Gastrocnemius medialis (tissue), 4 donors: ENCODE data around the gene SPC24. TPM values are rescaled to one million over a fixed set of nuclear protein-coding genes. Genes with fewer than 3 reads are reported as not detected.

Experiments used
- ATAC-seq, 2 donors: fragments of 150-250 bp; one replicate each; pipeline ENCODE4 v1.9.1; 2016
- DNase-seq, 2 donors: peaks; one replicate each; pipeline ENCODE4 v3.0.0-alpha.2; 2019
- H3K27ac ChIP-seq, 4 donors: fragments of 200-600 bp; sonication (generic); 1 replicate in 1 of 4; 2 replicates in 3 of 4; pipeline ENCODE4 v1.5.1; 2016 to 2018; ENCODE audit warnings: mild to moderate bottlenecking in 2 of 4, moderate library complexity in 1 of 4
- H3K27me3 ChIP-seq, 3 donors: fragments of 200-600 bp; sonication (generic) in 2 of 3; 1 replicate in 1 of 3; 2 replicates in 2 of 3; pipeline versions ENCODE4 v1.5.1 to v1.6.0; 2016 to 2019; ENCODE audit warnings: mild to moderate bottlenecking in 1 of 3, moderate library complexity in 1 of 3
- H3K36me3 ChIP-seq, 2 donors: fragments of 200-600 bp; sonication (generic) in 1 of 2; one replicate each; pipeline ENCODE4 v1.5.1; 2017 to 2018
- H3K4me1 ChIP-seq, 2 donors: fragments of 200-600 bp; sonication (generic) in 1 of 2; one replicate each; pipeline ENCODE4 v1.5.1; 2016 to 2017; ENCODE audit warnings: mild to moderate bottlenecking in 2 of 2
- H3K4me3 ChIP-seq, 4 donors: fragments of 200-600 bp; sonication (generic) in 3 of 4; 1 replicate in 1 of 4; 2 replicates in 3 of 4; pipeline ENCODE4 v1.5.1; 2016 to 2019; ENCODE audit warnings: mild to moderate bottlenecking in 2 of 4
- H3K9me3 ChIP-seq, 3 donors: fragments of 200-600 bp; sonication (generic) in 2 of 3; 1 replicate in 1 of 3; 2 replicates in 2 of 3; pipeline ENCODE4 v1.5.1; 2016 to 2019
- CTCF ChIP-seq, 5 experiments: fragments of 450-650 bp in 3 of 5; fragments of 200-600 bp in 2 of 5; sonication (generic) in 2 of 5; IDR thresholded peaks in 4 of 5; conservative IDR thresholded peaks in 1 of 5; 1 replicate in 4 of 5; 2 replicates in 1 of 5; pipeline ENCODE4 v1.5.1; 2016 to 2019; ENCODE audit warnings: antibody characterized with exemption in 5 of 5, mild to moderate bottlenecking in 3 of 5, moderate library complexity in 3 of 5
- POLR2A ChIP-seq, 2 donors: fragments of 450-650 bp; IDR thresholded peaks; one replicate each; pipeline ENCODE4 v1.6.1; 2017; ENCODE audit warnings: antibody characterized with exemption in 2 of 2, mild to moderate bottlenecking in 2 of 2, moderate library complexity in 2 of 2
- in situ Hi-C, 4 donors: fragments of 200-750 bp; cut with MboI; loops; one replicate each; pipeline versions ENCODE4 v1.15.0 to v1.8.0; 2017; ENCODE audit warnings: low sequenced_read_pairs in 4 of 4
- intact Hi-C: fragments of 100-400 bp; cut with DNase I; formaldehyde crosslinking; loops from one replicate; pipeline ENCODE4 v1.15.1; 2023; ENCODE audit warnings: low total_unique reads
- total RNA-seq, 4 donors: library from RNA; depleted of rRNA; stranded (reverse); fragments of >200 nt; gene quantifications; one replicate each; pipeline versions ENCODE4 v1.1.0 to v1.2.3, GENCODE V29; 2016

SPC24 gene
- total RNA-seq, 4 donors from 2014 or later, result 0.55 to 1.6 TPM; not detected in 2

GRCh38 chr19:11199517-11199916 is 43.9 kb upstream of the SPC24 start:
- TF ChIP-seq POLR2A (IDR thresholded peaks at IDR 0.05) (no peak), CTCF (IDR thresholded peaks at IDR 0.05 in 4 of 5, conservative IDR thresholded peaks at IDR 0.05 in 1 of 5) (no peak)
- in situ Hi-C loops, result no loop called here
- ATAC-seq (no peak), DNase-seq (no peak)
- intact Hi-C loops, result loop anchor here (10.0 kb wide), 1 partner anchor 235 kb away; the partner anchor contains the start of gene SMARCA4
- no peaks in the 10 kb centered on the region for H3K36me3 ChIP-seq
- H3K4me1 ChIP-seq, result peaks cover 18 to 27% of the 10 kb centered on the region in 2 donors
- peak overlapping the region; percentile 47 to 92 (median 84) for H3K27ac ChIP-seq
- no peak overlapping the region for H3K4me3 ChIP-seq
- no peaks in the 10 kb centered on the region for H3K9me3 ChIP-seq
- H3K27me3 ChIP-seq, result no peaks in the 10 kb centered on the region

- ATAC-seq, result no peak
- TF ChIP-seq CTCF (IDR thresholded peaks at IDR 0.05 in 4 of 5, conservative IDR thresholded peaks at IDR 0.05 in 1 of 5), result no peak
These were observed 43.3 kb upstream of the SPC24 start for GRCh38 chr19:11198769-11199424.

GRCh38 chr19:11198175-11198534 is 42.6 kb upstream of the SPC24 start:
- in situ Hi-C loops, result no loop called here
- no peaks in the 10 kb centered on the region for H3K27me3 ChIP-seq
- peaks cover 0 to 12% of the 10 kb centered on the region in 2 donors for H3K36me3 ChIP-seq
- peak overlapping the region; percentile 83 to 92 (median 87) for H3K27ac ChIP-seq
- no peaks in the 10 kb centered on the region for H3K9me3 ChIP-seq
- peaks cover 12 to 20% of the 10 kb centered on the region in 2 donors for H3K4me1 ChIP-seq
- DNase-seq (no peak), ATAC-seq (no peak)
- intact Hi-C loops, result loop anchor here (10.0 kb wide), 1 partner anchor 233 kb away; the partner anchor contains the start of gene SMARCA4
- no peak for TF ChIP-seq POLR2A (IDR thresholded peaks at IDR 0.05)
- no peak for TF ChIP-seq CTCF (IDR thresholded peaks at IDR 0.05 in 4 of 5, conservative IDR thresholded peaks at IDR 0.05 in 1 of 5)
- H3K4me3 ChIP-seq, result peak overlapping the region in 3 of 4 donors; percentile 73 to 78 (median 77)

More at GRCh38 chr19:11198769-11199424, 43.3 kb upstream of the SPC24 start:
- H3K4me3 ChIP-seq, result no peak overlapping the region
- no peak for DNase-seq
- peaks cover 0 to 5% of the 10 kb centered on the region in 2 donors for H3K36me3 ChIP-seq
- H3K27me3 ChIP-seq, result no peaks in the 10 kb centered on the region
- in situ Hi-C loops, result no loop called here
- peak overlapping the region; percentile 83 to 92 (median 87) for H3K27ac ChIP-seq
- peaks cover 18 to 28% of the 10 kb centered on the region in 2 donors for H3K4me1 ChIP-seq
- intact Hi-C loops, result loop anchor here (10.0 kb wide), 1 partner anchor 234 kb away; the partner anchor contains the start of gene SMARCA4
- no peaks in the 10 kb centered on the region for H3K9me3 ChIP-seq

- ATAC-seq (peak; percentile 88 to 89), DNase-seq (peak; percentile 47 to 74)
- H3K27ac ChIP-seq, result peak within 1 kb of the TSS; percentile 83 to 92 (median 87)
- H3K9me3 ChIP-seq, result no peaks in the 10 kb centered on the region
- intact Hi-C loops, result loop anchor here (10.0 kb wide), 1 partner anchor 233 kb away; the partner anchor contains the start of gene SMARCA4
- peak within 1 kb of the TSS; percentile 56 to 78 (median 75) for H3K4me3 ChIP-seq
- peaks cover 0 to 19% of the 10 kb centered on the region in 2 donors for H3K36me3 ChIP-seq
- peak; percentile 80 to 85 for TF ChIP-seq POLR2A (IDR thresholded peaks at IDR 0.05)
- TF ChIP-seq CTCF (IDR thresholded peaks at IDR 0.05 in 4 of 5, conservative IDR thresholded peaks at IDR 0.05 in 1 of 5), result no peak
- no peaks in the 10 kb centered on the region for H3K27me3 ChIP-seq
- in situ Hi-C loops, result no loop called here
- H3K4me1 ChIP-seq, result peaks cover 10 to 18% of the 10 kb centered on the region in 2 donors
These were observed 42.0 kb upstream of the SPC24 start, which contains the start of gene KANK2 for GRCh38 chr19:11197291-11198174. Gene KANK2, minus strand, starts transcription at chr19:11197545. Its CDS starts 3,034 bp downstream, at chr19:11194511.
